B cell (primary cell): ENCODE results near the gene MAB21L2. TPM values are rescaled to one million over a fixed set of nuclear protein-coding genes. Genes with fewer than 3 reads are reported as not detected.

Experiments used
- ATAC-seq: fragments of 200-7000 bp; cut with Tn5 transposase; one replicate; pipeline ENCODE4 v1.10.0; 2021; ENCODE audit warnings: low read depth, mild to moderate bottlenecking, moderate number of reproducible peaks, moderate library complexity
- CTCF ChIA-PET: fragments of 350-600 bp; sonication (Branson Sonifier 250); formaldehyde crosslinking; loops from one replicate; lab custom pipeline; 2021; ENCODE audit warnings: antibody characterized with exemption, inconsistent platforms; lab: Charles Lee
- POLR2A ChIA-PET: fragments of 350-600 bp; sonication (Branson Sonifier 250); formaldehyde crosslinking; loops from one replicate; lab custom pipeline; 2021; ENCODE audit warnings: antibody characterized with exemption; lab: Charles Lee
- DNase-seq: peaks from one replicate; pipeline ENCODE4 v3.0.0; 2013
- H2AFZ ChIP-seq: 2 replicates; pipeline ENCODE4 v1.6.1; 2012; ENCODE audit warnings: mild to moderate bottlenecking, low read depth, low read length; ENCODE audit not compliant: insufficient read depth, poor library complexity, severe bottlenecking
- H3K27ac ChIP-seq, 2 donors: 1 replicate in 1 of 2; 2 replicates in 1 of 2; pipeline ENCODE4 v1.5.1; 2012 to 2013; ENCODE audit warnings: low read length in 2 of 2, mild to moderate bottlenecking in 2 of 2, moderate library complexity in 1 of 2
- H3K27me3 ChIP-seq, 4 experiments: fragments of 200-600 bp in 1 of 4; sonication (generic) in 1 of 4; replicated peaks in 1 of 4; 1 replicate in 2 of 4; 2 replicates in 2 of 4; pipeline versions ENCODE4 v1.6.1 to v1.7.0; 2013 to 2016; ENCODE audit warnings: low read length in 3 of 4, mild to moderate bottlenecking in 2 of 4, mixed read lengths in 1 of 4, moderate library complexity in 1 of 4; ENCODE audit not compliant: insufficient read depth in 4 of 4, control insufficient read depth in 3 of 4; ENCODE audit errors: control extremely low read depth in 1 of 4
- H3K36me3 ChIP-seq, 2 experiments: replicated peaks in 1 of 2; 1 replicate in 1 of 2; 2 replicates in 1 of 2; pipeline versions ENCODE4 v1.6.1 to v1.7.1; 2013; ENCODE audit warnings: low read length in 1 of 2; ENCODE audit not compliant: insufficient read depth in 2 of 2, control insufficient read depth in 1 of 2; ENCODE audit errors: control extremely low read depth in 1 of 2, extremely low read depth in 1 of 2
- H3K4me1 ChIP-seq, 2 donors: fragments of 200-600 bp in 1 of 2; sonication (generic) in 1 of 2; 1 replicate in 1 of 2; 2 replicates in 1 of 2; pipeline versions ENCODE4 v1.5.1 to v1.6.1; 2013 to 2017; ENCODE audit warnings: low read length in 2 of 2; ENCODE audit not compliant: control insufficient read depth in 2 of 2, insufficient read depth in 2 of 2
- H3K4me2 ChIP-seq: replicated peaks from 2 replicates; pipeline ENCODE3; 2012; ENCODE audit warnings: mild to moderate bottlenecking, low read depth, low read length; ENCODE audit not compliant: poor library complexity, severe bottlenecking
- H3K4me3 ChIP-seq, 5 experiments: fragments of 200-600 bp in 1 of 5; sonication (generic) in 1 of 5; 1 replicate in 3 of 5; 2 replicates in 2 of 5; pipeline versions ENCODE4 v1.5.1 to v1.7.0; 2011 to 2016; ENCODE audit warnings: low read length in 4 of 5, mild to moderate bottlenecking in 4 of 5, low read depth in 2 of 5, control low read depth in 1 of 5, moderate library complexity in 1 of 5; ENCODE audit not compliant: insufficient read depth in 1 of 5; ENCODE audit errors: control extremely low read depth in 1 of 5, extremely low read depth in 1 of 5
- H3K79me2 ChIP-seq: fragments of 200-600 bp; sonication (generic); one replicate; pipeline ENCODE4 v1.6.0; 2016; ENCODE audit warnings: low read length; ENCODE audit not compliant: control insufficient read depth, insufficient read depth
- H3K9ac ChIP-seq: fragments of 200-600 bp; sonication (generic); 2 replicates; pipeline ENCODE4 v1.6.1; 2017; ENCODE audit warnings: mild to moderate bottlenecking, low read length, moderate library complexity
- H3K9me3 ChIP-seq, 3 donors: one replicate each; pipeline versions ENCODE4 v1.6.1 to v1.7.1; 2013; ENCODE audit warnings: low read length in 2 of 3; ENCODE audit not compliant: control insufficient read depth in 2 of 3, insufficient read depth in 1 of 3; ENCODE audit errors: control extremely low read depth in 1 of 3
- H4K20me1 ChIP-seq: 2 replicates; pipeline ENCODE4 v1.6.0; 2012; ENCODE audit warnings: mild to moderate bottlenecking, low read length; ENCODE audit not compliant: insufficient read depth, control insufficient read depth, poor library complexity, severe bottlenecking
- H3K27ac Mint-ChIP-seq: one replicate; pipeline ENCODE4 v1.8.0; 2021; ENCODE audit warnings: mixed read lengths
- H3K27me3 Mint-ChIP-seq: one replicate; pipeline ENCODE4 v1.8.0; 2021; ENCODE audit warnings: mixed read lengths
- H3K4me1 Mint-ChIP-seq: one replicate; pipeline ENCODE4 v1.8.0; 2021; ENCODE audit warnings: mixed read lengths
- H3K4me3 Mint-ChIP-seq: one replicate; pipeline ENCODE4 v1.8.0; 2021; ENCODE audit warnings: mixed read lengths
- H3K9me3 Mint-ChIP-seq: one replicate; pipeline ENCODE4 v1.8.0; 2022; ENCODE audit warnings: mixed read lengths; ENCODE audit not compliant: insufficient read depth
- EZH2 ChIP-seq: IDR thresholded peaks from 2 replicates; pipeline ENCODE4 v1.6.1; 2012; ENCODE audit warnings: borderline replicate concordance, low read depth, mild to moderate bottlenecking, moderate library complexity, low read length; ENCODE audit not compliant: insufficient read depth, poor library complexity, severe bottlenecking
- WGBS: methylation state at CpG from one replicate; pipeline ENCODE4 v1.1.5; 2013; ENCODE audit warnings: missing lambda C conversion rate; ENCODE audit not compliant: insufficient coverage; 5-methylcytosine and 5-hydroxymethylcytosine counted together
- intact Hi-C: fragments of 100-400 bp; cut with micrococcal nuclease; formaldehyde crosslinking; loops from one replicate; pipeline ENCODE4 v1.10.0; 2022
- polyA plus RNA-seq: library from polyadenylated mRNA; depleted of rRNA; stranded (reverse); fragments of >200 nt; gene quantifications from 2 replicates; pipeline ENCODE4 v1.2.3, GENCODE V29; 2012
- total RNA-seq, 2 donors: library from RNA; stranded (reverse); fragments of 120-200 nt in 1 of 2; gene quantifications; 1 replicate in 1 of 2; 2 replicates in 1 of 2; pipeline versions ENCODE4 v1.2.3 to v1.2.4, GENCODE V29; 2013 to 2022
- TF ChIP-seq, protein P1 (sequence below): fragments of 200-600 bp; IDR thresholded peaks from one replicate; pipeline ENCODE4 v1.8.0; 2022; ENCODE audit warnings: antibody characterized with exemption, mild to moderate bottlenecking

MAB21L2 gene
- total and polyA plus RNA-seq, 2 donors (not counting 1 experiment from before 2014, with no cell fraction given): not detected

- Mint-ChIP-seq H3K27ac (no peak overlapping the region), H3K4me1 (no peaks in the 10 kb centered on the region), H3K4me3 (no peak overlapping the region), H3K27me3 (no peaks in the 10 kb centered on the region), H3K9me3 (no peaks in the 10 kb centered on the region)
- Histone ChIP-seq H3K27ac (no peak overlapping the region), H3K9me3 (no peaks in the 10 kb centered on the region), H3K79me2 (no peaks in the 10 kb centered on the region), H3K4me3 (no peak overlapping the region), H3K27me3 (no peaks in the 10 kb centered on the region), H4K20me1 (no peaks in the 10 kb centered on the region), H3K4me1 (no peaks in the 10 kb centered on the region), H3K36me3 (peaks cover 6 to 28% of the 10 kb centered on the region in 2 experiments), H3K4me2 (no peak overlapping the region), H3K9ac (no peak overlapping the region), H2AFZ (no peak overlapping the region)
- POLR2A ChIA-PET: no interaction called here
- ATAC-seq (no peak), DNase-seq (no peak)
- WGBS: no CpG with 5 or more reads among the region's 1 CpG
- TF ChIP-seq EZH2: no peak
- TF ChIP-seq, protein P1, sequence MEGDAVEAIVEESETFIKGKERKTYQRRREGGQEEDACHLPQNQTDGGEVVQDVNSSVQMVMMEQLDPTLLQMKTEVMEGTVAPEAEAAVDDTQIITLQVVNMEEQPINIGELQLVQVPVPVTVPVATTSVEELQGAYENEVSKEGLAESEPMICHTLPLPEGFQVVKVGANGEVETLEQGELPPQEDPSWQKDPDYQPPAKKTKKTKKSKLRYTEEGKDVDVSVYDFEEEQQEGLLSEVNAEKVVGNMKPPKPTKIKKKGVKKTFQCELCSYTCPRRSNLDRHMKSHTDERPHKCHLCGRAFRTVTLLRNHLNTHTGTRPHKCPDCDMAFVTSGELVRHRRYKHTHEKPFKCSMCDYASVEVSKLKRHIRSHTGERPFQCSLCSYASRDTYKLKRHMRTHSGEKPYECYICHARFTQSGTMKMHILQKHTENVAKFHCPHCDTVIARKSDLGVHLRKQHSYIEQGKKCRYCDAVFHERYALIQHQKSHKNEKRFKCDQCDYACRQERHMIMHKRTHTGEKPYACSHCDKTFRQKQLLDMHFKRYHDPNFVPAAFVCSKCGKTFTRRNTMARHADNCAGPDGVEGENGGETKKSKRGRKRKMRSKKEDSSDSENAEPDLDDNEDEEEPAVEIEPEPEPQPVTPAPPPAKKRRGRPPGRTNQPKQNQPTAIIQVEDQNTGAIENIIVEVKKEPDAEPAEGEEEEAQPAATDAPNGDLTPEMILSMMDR: no peak
- CTCF ChIA-PET: interaction anchor here (0.6 to 0.7 kb wide), 2 partner anchors 10 kb away, joined by 3 read pairs; no protein-coding TSS in a partner anchor
- intact Hi-C loops: no loop called here
Observed at GRCh38 chr4:150593996-150594395, 12.0 kb downstream of the MAB21L2 start.

DNA sequence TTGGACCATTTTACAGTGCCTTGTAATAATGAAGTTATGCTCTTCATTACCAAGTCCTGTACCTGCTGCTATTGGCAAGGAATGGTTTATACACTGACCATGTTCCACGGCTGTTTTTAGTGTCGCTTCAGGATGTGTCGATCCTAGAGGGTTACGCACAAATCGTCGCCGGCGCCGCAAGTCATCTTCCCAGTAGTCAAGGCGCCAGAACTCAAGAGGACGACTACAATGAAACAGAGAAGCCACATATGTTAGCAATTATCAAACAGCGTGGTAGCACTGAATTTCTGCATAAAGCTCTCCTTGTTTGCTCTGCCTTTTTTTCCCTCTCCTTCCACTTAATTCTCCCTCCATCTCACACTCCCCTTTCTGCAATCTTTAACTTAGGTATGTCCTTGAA is 17.0 kb downstream of the MAB21L2 start:
- Mint-ChIP-seq H3K4me1 (no peaks in the 10 kb centered on the region), H3K4me3 (no peak overlapping the region), H3K27ac (no peak overlapping the region), H3K9me3 (no peaks in the 10 kb centered on the region), H3K27me3 (no peaks in the 10 kb centered on the region)
- Histone ChIP-seq H3K9me3 (no peaks in the 10 kb centered on the region), H3K4me1 (no peaks in the 10 kb centered on the region), H4K20me1 (no peaks in the 10 kb centered on the region), H3K36me3 (peaks cover 6 to 12% of the 10 kb centered on the region in 2 experiments), H3K9ac (no peak overlapping the region), H3K79me2 (no peaks in the 10 kb centered on the region), H2AFZ (no peak overlapping the region), H3K4me3 (no peak overlapping the region), H3K27ac (no peak overlapping the region), H3K27me3 (no peaks in the 10 kb centered on the region), H3K4me2 (no peak overlapping the region)
- whole genome bisulfite sequencing: 97% methylated on average over 12 of the region's 12 CpGs
- intact Hi-C loops: no loop called here
- POLR2A ChIA-PET: no interaction called here
- TF ChIP-seq, protein P1: no peak
- TF ChIP-seq EZH2: no peak
- CTCF ChIA-PET: no interaction called here
- no peak for ATAC-seq
- no peak for DNase-seq
